ENCODE results near the gene ZNF740.

ZNF740 gene

GRCh38 chr12:53211476-53212381 lies 31.2 kb downstream of the ZNF740 start:
- Mint-ChIP-seq H3K4me1 (peaks cover 69% of the 10 kb centered on the region), H3K9me3 (no peaks in the 10 kb centered on the region), H3K27me3 (no peaks in the 10 kb centered on the region), H3K4me3 (no peak overlapping the region), H3K27ac (peak overlapping the region; percentile 29), H3K36me3 (peaks cover 26% of the 10 kb centered on the region)
- ATAC-seq: no peak

GRCh38 chr12:53212931-53213330 lies 32.4 kb downstream of the ZNF740 start:
- H3K36me3 Mint-ChIP-seq: peaks cover 26% of the 10 kb centered on the region
- H3K4me3 Mint-ChIP-seq: no peak overlapping the region
- no peaks in the 10 kb centered on the region for H3K9me3 Mint-ChIP-seq
- H3K4me1 Mint-ChIP-seq: peaks cover 74% of the 10 kb centered on the region
- ATAC-seq: no peak
- peak overlapping the region; percentile 66 for H3K27ac Mint-ChIP-seq
- no peaks in the 10 kb centered on the region for H3K27me3 Mint-ChIP-seq

GRCh38 chr12:53213348-53213747 lies 32.8 kb downstream of the ZNF740 start:
- H3K27me3 Mint-ChIP-seq: no peaks in the 10 kb centered on the region
- H3K4me1 Mint-ChIP-seq: peaks cover 74% of the 10 kb centered on the region
- peaks cover 26% of the 10 kb centered on the region for H3K36me3 Mint-ChIP-seq
- peak; percentile 81 for ATAC-seq
- no peaks in the 10 kb centered on the region for H3K9me3 Mint-ChIP-seq
- peak overlapping the region; percentile 66 for H3K27ac Mint-ChIP-seq
- H3K4me3 Mint-ChIP-seq: no peak overlapping the region

- Mint-ChIP-seq H3K4me1 (peaks cover 73% of the 10 kb centered on the region), H3K27ac (peak overlapping the region; percentile 93), H3K9me3 (no peaks in the 10 kb centered on the region), H3K27me3 (no peaks in the 10 kb centered on the region), H3K4me3 (no peak overlapping the region), H3K36me3 (peaks cover 22% of the 10 kb centered on the region)
- no peak for ATAC-seq
Measured at GRCh38 chr12:53214221-53214620, 33.7 kb downstream of the ZNF740 start.

GRCh38 chr12:53214687-53215455 lies 34.3 kb downstream of the ZNF740 start:
- peaks cover 22% of the 10 kb centered on the region for H3K36me3 Mint-ChIP-seq
- ATAC-seq: no peak
- peak overlapping the region; percentile 93 for H3K27ac Mint-ChIP-seq
- H3K4me1 Mint-ChIP-seq: peaks cover 75% of the 10 kb centered on the region
- no peaks in the 10 kb centered on the region for H3K9me3 Mint-ChIP-seq
- H3K4me3 Mint-ChIP-seq: no peak overlapping the region
- H3K27me3 Mint-ChIP-seq: no peaks in the 10 kb centered on the region

- H3K4me1 Mint-ChIP-seq: peaks cover 75% of the 10 kb centered on the region
- no peaks in the 10 kb centered on the region for H3K27me3 Mint-ChIP-seq
- no peaks in the 10 kb centered on the region for H3K9me3 Mint-ChIP-seq
- H3K36me3 Mint-ChIP-seq: peaks cover 22% of the 10 kb centered on the region
- no peak overlapping the region for H3K4me3 Mint-ChIP-seq
- ATAC-seq: no peak
- peak overlapping the region; percentile 93 for H3K27ac Mint-ChIP-seq
Measured at GRCh38 chr12:53215497-53215896, 35.0 kb downstream of the ZNF740 start.

GRCh38 chr12:53217051-53217930 lies 36.8 kb downstream of the ZNF740 start:
- ATAC-seq: no peak
- peaks cover 79% of the 10 kb centered on the region for H3K4me1 Mint-ChIP-seq
- peaks cover 16% of the 10 kb centered on the region for H3K36me3 Mint-ChIP-seq
- peak overlapping the region; percentile 62 for H3K4me3 Mint-ChIP-seq
- H3K27me3 Mint-ChIP-seq: no peaks in the 10 kb centered on the region
- no peaks in the 10 kb centered on the region for H3K9me3 Mint-ChIP-seq
- H3K27ac Mint-ChIP-seq: peak overlapping the region; percentile 93

- peak overlapping the region; percentile 62 for H3K4me3 Mint-ChIP-seq
- no peaks in the 10 kb centered on the region for H3K27me3 Mint-ChIP-seq
Measured at GRCh38 chr12:53217931-53218307, 37.4 kb downstream of the ZNF740 start.

GRCh38 chr12:53218551-53219291 lies 38.2 kb downstream of the ZNF740 start:
- peaks cover 73% of the 10 kb centered on the region for H3K4me1 Mint-ChIP-seq
- peak overlapping the region; percentile 94 for H3K4me3 Mint-ChIP-seq
- peaks cover 11% of the 10 kb centered on the region for H3K36me3 Mint-ChIP-seq
- ATAC-seq: no peak
- H3K27ac Mint-ChIP-seq: peak overlapping the region; percentile 93
- no peaks in the 10 kb centered on the region for H3K27me3 Mint-ChIP-seq
- H3K9me3 Mint-ChIP-seq: no peaks in the 10 kb centered on the region

More at GRCh38 chr12:53217931-53218307, 37.4 kb downstream of the ZNF740 start:
- peak overlapping the region; percentile 93 for H3K27ac Mint-ChIP-seq
- peaks cover 16% of the 10 kb centered on the region for H3K36me3 Mint-ChIP-seq
- no peak for ATAC-seq
- peaks cover 81% of the 10 kb centered on the region for H3K4me1 Mint-ChIP-seq
- H3K9me3 Mint-ChIP-seq: no peaks in the 10 kb centered on the region

GRCh38 chr12:53219292-53219955 lies 38.9 kb downstream of the ZNF740 start:
- H3K36me3 Mint-ChIP-seq: peaks cover 6% of the 10 kb centered on the region
- ATAC-seq: peak; percentile 57
- H3K27ac Mint-ChIP-seq: peak overlapping the region; percentile 93
- H3K27me3 Mint-ChIP-seq: no peaks in the 10 kb centered on the region
- no peaks in the 10 kb centered on the region for H3K9me3 Mint-ChIP-seq
- peak overlapping the region; percentile 94 for H3K4me3 Mint-ChIP-seq
- peaks cover 66% of the 10 kb centered on the region for H3K4me1 Mint-ChIP-seq

GRCh38 chr12:53219956-53220693 lies 39.6 kb downstream of the ZNF740 start:
- Mint-ChIP-seq H3K27me3 (no peaks in the 10 kb centered on the region), H3K27ac (peak overlapping the region; percentile 93), H3K4me1 (peaks cover 65% of the 10 kb centered on the region), H3K9me3 (no peaks in the 10 kb centered on the region), H3K4me3 (peak overlapping the region; percentile 94), H3K36me3 (peaks cover 6% of the 10 kb centered on the region)
- peak; percentile 69 for ATAC-seq

GRCh38 chr12:53220694-53221202 lies 40.2 kb downstream of the ZNF740 start:
- Mint-ChIP-seq H3K36me3 (peaks cover 12% of the 10 kb centered on the region), H3K9me3 (no peaks in the 10 kb centered on the region), H3K27ac (peak overlapping the region; percentile 93), H3K27me3 (no peaks in the 10 kb centered on the region), H3K4me3 (peak overlapping the region; percentile 94), H3K4me1 (peaks cover 65% of the 10 kb centered on the region)
- peak; percentile 82 for ATAC-seq
